Calu3 (cell line): ENCODE measurements around the gene SLC66A3. TPM values are rescaled to one million over a fixed set of nuclear protein-coding genes. Genes with fewer than 3 reads are reported as not detected.

Experiments used
- BruUV-seq: library from RNA; stranded (reverse); fragments of 400-500 nt; replicated peaks from 2 replicates; lab custom pipeline; 2021; lab: Mats Ljungman, UMichigan
- CTCF ChIA-PET: fragments of 300-600 bp; sonication (Branson Sonifier 250); formaldehyde crosslinking; loops from one replicate; lab custom pipeline; 2022; ENCODE audit warnings: antibody characterized with exemption; lab: Charles Lee
- DNase-seq: peaks from one replicate; pipeline ENCODE4 v3.0.0; 2022
- H3K27ac Mint-ChIP-seq: one replicate; pipeline ENCODE4 v1.8.0; 2022; ENCODE audit warnings: mixed read lengths; ENCODE audit not compliant: unreplicated experiment
- H3K27me3 Mint-ChIP-seq: one replicate; pipeline ENCODE4 v1.8.0; 2022; ENCODE audit warnings: mixed read lengths; ENCODE audit not compliant: unreplicated experiment
- H3K36me3 Mint-ChIP-seq: one replicate; pipeline ENCODE4 v1.8.0; 2022; ENCODE audit warnings: mild to moderate bottlenecking, moderate library complexity, mixed read lengths; ENCODE audit not compliant: insufficient read depth, unreplicated experiment
- H3K4me1 Mint-ChIP-seq: one replicate; pipeline ENCODE4 v1.8.0; 2022; ENCODE audit warnings: mild to moderate bottlenecking, low read depth, mixed read lengths; ENCODE audit not compliant: unreplicated experiment
- H3K4me3 Mint-ChIP-seq: one replicate; pipeline ENCODE4 v1.8.0; 2022; ENCODE audit warnings: mild to moderate bottlenecking, low read depth, moderate library complexity, mixed read lengths; ENCODE audit not compliant: unreplicated experiment
- H3K9me3 Mint-ChIP-seq: one replicate; pipeline ENCODE4 v1.8.0; 2022; ENCODE audit warnings: low read depth, mixed read lengths; ENCODE audit not compliant: unreplicated experiment
- CTCF ChIP-seq: fragments of 200-600 bp; IDR thresholded peaks from one replicate; pipeline ENCODE4 v1.8.0; 2022; ENCODE audit warnings: antibody characterized with exemption; ENCODE audit not compliant: unreplicated experiment
- intact Hi-C: fragments of 100-400 bp; cut with micrococcal nuclease; formaldehyde crosslinking; loops from one replicate; pipeline ENCODE4 v1.10.0; 2022; ENCODE audit not compliant: unreplicated experiment
- total RNA-seq: library from RNA; stranded (reverse); gene quantifications from 2 replicates; pipeline ENCODE4 v1.2.3, GENCODE V29; 2022

SLC66A3 gene
- total RNA-seq, 1 experiment from 2014 or later, result 13.5 TPM

- no peak overlapping the region for H3K27ac Mint-ChIP-seq
- CTCF ChIA-PET, result interaction anchor here (0.7 kb wide), 1 partner anchor 45 kb away, joined by 3 read pairs; no protein-coding TSS in a partner anchor
- no peaks in the 10 kb centered on the region for H3K27me3 Mint-ChIP-seq
- H3K9me3 Mint-ChIP-seq, result no peaks in the 10 kb centered on the region
- no peak for TF ChIP-seq CTCF
- no peak overlapping the region for H3K4me3 Mint-ChIP-seq
- no peaks in the 10 kb centered on the region for H3K4me1 Mint-ChIP-seq
- BruUV-seq, result no TSS peak
- DNase-seq, result no peak
- peaks cover 4% of the 10 kb centered on the region for H3K36me3 Mint-ChIP-seq
- intact Hi-C loops, result no loop called here
Observed at GRCh38 chr2:11169333-11169732, 14.1 kb downstream of the SLC66A3 start.

- BruUV-seq, result no TSS peak
- no peaks in the 10 kb centered on the region for H3K9me3 Mint-ChIP-seq
- CTCF ChIA-PET, result interaction anchor here (1.1 kb wide), 1 partner anchor 42 kb away, joined by 5 read pairs; a partner anchor contains a TSS
- no peaks in the 10 kb centered on the region for H3K36me3 Mint-ChIP-seq
- no peak overlapping the region for H3K4me3 Mint-ChIP-seq
- DNase-seq, result no peak
- intact Hi-C loops, result no loop called here
- H3K27me3 Mint-ChIP-seq, result no peaks in the 10 kb centered on the region
- peaks cover 8% of the 10 kb centered on the region for H3K4me1 Mint-ChIP-seq
- TF ChIP-seq CTCF, result no peak
- no peak overlapping the region for H3K27ac Mint-ChIP-seq
Observed at GRCh38 chr2:11174222-11174621, 19.0 kb downstream of the SLC66A3 start.

GRCh38 chr2:11175293-11175795 is 20.1 kb downstream of the SLC66A3 start:
- no peaks in the 10 kb centered on the region for H3K27me3 Mint-ChIP-seq
- no TSS peak for BruUV-seq
- no peaks in the 10 kb centered on the region for H3K36me3 Mint-ChIP-seq
- no peak for TF ChIP-seq CTCF
- no peak overlapping the region for H3K4me3 Mint-ChIP-seq
- H3K27ac Mint-ChIP-seq, result no peak overlapping the region
- no peaks in the 10 kb centered on the region for H3K9me3 Mint-ChIP-seq
- peaks cover 8% of the 10 kb centered on the region for H3K4me1 Mint-ChIP-seq
- DNase-seq, result no peak
- intact Hi-C loops, result no loop called here
- CTCF ChIA-PET, result interaction anchor here (0.6 to 1.1 kb wide), 2 partner anchors 43 to 684 kb away, joined by 3 to 5 read pairs; a partner anchor contains a TSS

- TF ChIP-seq CTCF, result no peak
- Mint-ChIP-seq H3K27ac (no peak overlapping the region), H3K4me3 (no peak overlapping the region), H3K27me3 (no peaks in the 10 kb centered on the region), H3K9me3 (no peaks in the 10 kb centered on the region), H3K36me3 (no peaks in the 10 kb centered on the region), H3K4me1 (peaks cover 8% of the 10 kb centered on the region)
- no TSS peak for BruUV-seq
- DNase-seq, result no peak
- CTCF ChIA-PET, result no interaction called here
- intact Hi-C loops, result no loop called here
Observed at GRCh38 chr2:11177871-11178690, 22.8 kb downstream of the SLC66A3 start.
